Measurements from ENCODE around the gene CEP68. TPM values are rescaled to one million over a fixed set of nuclear protein-coding genes. Genes with fewer than 3 reads are reported as not detected.

CEP68 gene
- total RNA-seq, 1 experiment from 2014 or later = 11.2 TPM

DNA sequence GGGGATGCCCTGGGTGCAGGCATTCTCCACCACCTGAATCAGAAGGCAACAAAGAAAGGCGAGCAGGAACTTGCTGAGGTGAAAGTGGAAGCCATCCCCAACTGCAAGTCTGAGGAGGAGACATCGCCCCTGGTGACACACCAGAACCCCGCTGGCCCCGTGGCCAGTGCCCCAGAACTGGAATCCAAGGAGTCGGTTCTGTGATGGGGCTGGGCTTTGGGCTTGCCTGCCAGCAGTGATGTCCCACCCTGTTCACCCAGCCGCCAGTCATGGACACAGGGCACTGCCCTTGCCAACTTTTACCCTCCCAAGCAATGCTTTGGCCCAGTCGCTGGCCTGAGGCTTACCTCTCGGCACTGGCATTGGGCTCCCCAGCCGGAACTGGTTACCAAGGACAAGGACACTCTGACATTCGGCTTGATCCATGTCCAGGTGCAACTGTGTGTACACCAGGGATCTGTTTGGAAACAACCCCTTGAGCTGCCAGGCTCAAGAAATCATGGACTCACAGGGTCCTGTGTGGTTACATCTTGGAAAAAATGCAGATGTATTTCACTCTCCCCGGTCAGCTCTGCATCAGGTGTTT, 35.2 kb upstream of the CEP68 start:
- CTCF ChIA-PET = no interaction called here
- no TSS peak for BruUV-seq (replicated peaks)
- POLR2A ChIA-PET = no interaction called here

DNA sequence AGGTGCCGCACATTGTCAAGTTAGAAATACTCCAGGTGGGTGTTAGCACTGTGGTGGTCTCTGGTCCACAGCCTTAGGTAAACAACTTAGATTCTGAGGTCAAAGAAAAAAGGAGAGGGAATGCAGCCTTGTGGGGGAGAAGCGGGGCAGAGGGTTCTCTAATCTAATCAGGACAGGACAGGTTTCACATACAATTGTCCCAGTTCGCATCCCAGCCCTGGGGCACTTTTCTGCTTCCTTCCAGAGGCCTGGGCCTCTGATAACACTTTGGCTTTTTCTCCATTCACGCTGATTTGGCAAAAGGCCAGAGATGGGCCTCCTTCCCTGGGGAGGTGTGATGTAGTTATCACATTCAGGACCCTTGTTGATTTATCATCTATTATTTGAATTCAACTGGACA, 34.5 kb upstream of the CEP68 start:
- DNase-seq (ENCODE audit: low read depth, low spot score) = no peak
- no peaks in the 10 kb centered on the region for H4K20me1 ChIP-seq (ENCODE audit: insufficient read depth)
- H3K27ac ChIP-seq (ENCODE audit: low read depth, low read length) = no peak overlapping the region
- H2AFZ ChIP-seq (ENCODE audit: low read depth, low read length, poor library complexity, severe bottlenecking) = no peak overlapping the region
- BruUV-seq (replicated peaks) = no TSS peak
- no peaks in the 10 kb centered on the region for H3K36me3 ChIP-seq (ENCODE audit: control insufficient read depth in 1 of 2, insufficient read depth in 2 of 2, low read length in 2 of 2)
- no peak for ATAC-seq
- intact Hi-C loops (cut with micrococcal nuclease) = no loop called here
- no peaks in the 10 kb centered on the region for H3K79me2 ChIP-seq (ENCODE audit: insufficient read depth, low read length)
- no peak overlapping the region for H3K4me3 ChIP-seq (replicated peaks in 1 of 2; ENCODE audit: low read depth in 1 of 2, low read length in 2 of 2)
- RAD21 ChIA-PET (ENCODE audit: low non-redundant PET in 1 of 2, low total read pairs in 2 of 2, uncharacterized antibody in 2 of 2, unreplicated experiment in 2 of 2) = no interaction called here
- POLR2A ChIA-PET = no interaction called here
- H3K27me3 ChIP-seq (ENCODE audit: insufficient read depth, low read length) = no peaks in the 10 kb centered on the region
- H3K9me3 ChIP-seq (ENCODE audit: control insufficient read depth in 1 of 2, insufficient read depth in 1 of 2, low read depth in 1 of 2, low read length in 2 of 2) = no peaks in the 10 kb centered on the region
- TF ChIP-seq EGR1 (IDR thresholded peaks at IDR 0.05; ENCODE audit: low read depth) = no peak
- no peak for TF ChIP-seq YY1 (IDR thresholded peaks at IDR 0.05; ENCODE audit: extremely low read depth, insufficient replicate concordance, low read depth, low read length)
- TF ChIP-seq CEBPB (IDR thresholded peaks at IDR 0.05; ENCODE audit: low read depth) = no peak
- no peak for TF ChIP-seq FOSL1 (IDR thresholded peaks at IDR 0.05; ENCODE audit: low read depth)
- TF ChIP-seq, protein P1, sequence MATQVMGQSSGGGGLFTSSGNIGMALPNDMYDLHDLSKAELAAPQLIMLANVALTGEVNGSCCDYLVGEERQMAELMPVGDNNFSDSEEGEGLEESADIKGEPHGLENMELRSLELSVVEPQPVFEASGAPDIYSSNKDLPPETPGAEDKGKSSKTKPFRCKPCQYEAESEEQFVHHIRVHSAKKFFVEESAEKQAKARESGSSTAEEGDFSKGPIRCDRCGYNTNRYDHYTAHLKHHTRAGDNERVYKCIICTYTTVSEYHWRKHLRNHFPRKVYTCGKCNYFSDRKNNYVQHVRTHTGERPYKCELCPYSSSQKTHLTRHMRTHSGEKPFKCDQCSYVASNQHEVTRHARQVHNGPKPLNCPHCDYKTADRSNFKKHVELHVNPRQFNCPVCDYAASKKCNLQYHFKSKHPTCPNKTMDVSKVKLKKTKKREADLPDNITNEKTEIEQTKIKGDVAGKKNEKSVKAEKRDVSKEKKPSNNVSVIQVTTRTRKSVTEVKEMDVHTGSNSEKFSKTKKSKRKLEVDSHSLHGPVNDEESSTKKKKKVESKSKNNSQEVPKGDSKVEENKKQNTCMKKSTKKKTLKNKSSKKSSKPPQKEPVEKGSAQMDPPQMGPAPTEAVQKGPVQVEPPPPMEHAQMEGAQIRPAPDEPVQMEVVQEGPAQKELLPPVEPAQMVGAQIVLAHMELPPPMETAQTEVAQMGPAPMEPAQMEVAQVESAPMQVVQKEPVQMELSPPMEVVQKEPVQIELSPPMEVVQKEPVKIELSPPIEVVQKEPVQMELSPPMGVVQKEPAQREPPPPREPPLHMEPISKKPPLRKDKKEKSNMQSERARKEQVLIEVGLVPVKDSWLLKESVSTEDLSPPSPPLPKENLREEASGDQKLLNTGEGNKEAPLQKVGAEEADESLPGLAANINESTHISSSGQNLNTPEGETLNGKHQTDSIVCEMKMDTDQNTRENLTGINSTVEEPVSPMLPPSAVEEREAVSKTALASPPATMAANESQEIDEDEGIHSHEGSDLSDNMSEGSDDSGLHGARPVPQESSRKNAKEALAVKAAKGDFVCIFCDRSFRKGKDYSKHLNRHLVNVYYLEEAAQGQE (IDR thresholded peaks at IDR 0.05; ENCODE audit: low read depth) = no peak
- TF ChIP-seq ELF1 (IDR thresholded peaks at IDR 0.05; ENCODE audit: borderline replicate concordance, low read depth) = no peak
- TF ChIP-seq ZNF274 (IDR thresholded peaks at IDR 0.05; ENCODE audit: low read depth, low read length) = no peak
- no peak for TF ChIP-seq SP1 (IDR thresholded peaks at IDR 0.05; ENCODE audit: low read depth)
- no peak for TF ChIP-seq ZBTB33 (IDR thresholded peaks at IDR 0.05; ENCODE audit: extremely low read depth, insufficient replicate concordance, low read length)
- TF ChIP-seq EZH2phosphoT487 (IDR thresholded peaks at IDR 0.05; ENCODE audit: borderline replicate concordance) = no peak
- no peak for TF ChIP-seq JUND (IDR thresholded peaks at IDR 0.05)
- TF ChIP-seq POLR2A (IDR thresholded peaks at IDR 0.05; ENCODE audit: borderline replicate concordance, extremely low read depth, insufficient read depth, insufficient read length) = no peak
- no peak for TF ChIP-seq CBX3 (IDR thresholded peaks at IDR 0.05; ENCODE audit: low read depth)
- H3K4me2 ChIP-seq (ENCODE audit: low read length) = no peak overlapping the region
- H3K9me2 ChIP-seq (ENCODE audit: insufficient read depth) = no peaks in the 10 kb centered on the region
- CTCF ChIA-PET = no interaction called here
- peaks cover 0 to 7% of the 10 kb centered on the region in 2 experiments; a peak in 1 of 4 replicates for H3K4me1 ChIP-seq (ENCODE audit: control insufficient read depth in 1 of 2, insufficient read depth in 2 of 2, low read length in 2 of 2)
- H3K9ac ChIP-seq (ENCODE audit: low read length) = no peak overlapping the region

More for the DNA sequence above, 35.2 kb upstream of the CEP68 start:
- Histone ChIP-seq H3K27me3 (ENCODE audit: insufficient read depth, low read length) (no peaks in the 10 kb centered on the region), H3K9ac (ENCODE audit: low read length) (no peak overlapping the region), H3K4me2 (ENCODE audit: low read length) (no peak overlapping the region), H3K4me1 (ENCODE audit: control insufficient read depth in 1 of 2, insufficient read depth in 2 of 2, low read length in 2 of 2) (peaks cover 0 to 7% of the 10 kb centered on the region in 2 experiments; a peak in 1 of 4 replicates), H3K79me2 (ENCODE audit: insufficient read depth, low read length) (no peaks in the 10 kb centered on the region), H4K20me1 (ENCODE audit: insufficient read depth) (no peaks in the 10 kb centered on the region), H2AFZ (ENCODE audit: low read depth, low read length, poor library complexity, severe bottlenecking) (no peak overlapping the region), H3K36me3 (ENCODE audit: control insufficient read depth in 1 of 2, insufficient read depth in 2 of 2, low read length in 2 of 2) (no peaks in the 10 kb centered on the region), H3K9me2 (ENCODE audit: insufficient read depth) (no peaks in the 10 kb centered on the region), H3K4me3 (replicated peaks in 1 of 2; ENCODE audit: low read depth in 1 of 2, low read length in 2 of 2) (no peak overlapping the region), H3K9me3 (ENCODE audit: control insufficient read depth in 1 of 2, insufficient read depth in 1 of 2, low read depth in 1 of 2, low read length in 2 of 2) (no peaks in the 10 kb centered on the region), H3K27ac (ENCODE audit: low read depth, low read length) (no peak overlapping the region)
- RAD21 ChIA-PET (ENCODE audit: low non-redundant PET in 1 of 2, low total read pairs in 2 of 2, uncharacterized antibody in 2 of 2, unreplicated experiment in 2 of 2) = no interaction called here
- no peak for ATAC-seq
- TF ChIP-seq ZFX (IDR thresholded peaks at IDR 0.05) = no peak
- no peak for TF ChIP-seq YY1 (IDR thresholded peaks at IDR 0.05; ENCODE audit: extremely low read depth, insufficient replicate concordance, low read depth, low read length)
- TF ChIP-seq, protein P2, sequence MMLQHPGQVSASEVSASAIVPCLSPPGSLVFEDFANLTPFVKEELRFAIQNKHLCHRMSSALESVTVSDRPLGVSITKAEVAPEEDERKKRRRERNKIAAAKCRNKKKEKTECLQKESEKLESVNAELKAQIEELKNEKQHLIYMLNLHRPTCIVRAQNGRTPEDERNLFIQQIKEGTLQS (IDR thresholded peaks at IDR 0.05) = no peak
- no peak for TF ChIP-seq ZNF274 (IDR thresholded peaks at IDR 0.05; ENCODE audit: low read depth, low read length)
- TF ChIP-seq RAD21 (IDR thresholded peaks at IDR 0.05; ENCODE audit: low read depth) = no peak
- no peak for TF ChIP-seq POLR2A (IDR thresholded peaks at IDR 0.05; ENCODE audit: borderline replicate concordance, extremely low read depth, insufficient read depth, insufficient read length)
- TF ChIP-seq POLR2AphosphoS5 (IDR thresholded peaks at IDR 0.05; ENCODE audit: low read depth, low read length) = no peak
- intact Hi-C loops (cut with micrococcal nuclease) = no loop called here
- no peak for DNase-seq (ENCODE audit: low read depth, low spot score)
